GM12874 (cell line): ENCODE measurements around the gene PLEKHG4B.

ENCODE experiments used
- TF ChIP-seq, protein P1 (sequence below): IDR thresholded peaks from 2 replicates; pipeline ENCODE4 v1.5.1; 2011; ENCODE audit warnings: low read depth, mild to moderate bottlenecking, control low read depth, low read length, moderate library complexity; ENCODE audit not compliant: insufficient read depth

The PLEKHG4B gene

DNA sequence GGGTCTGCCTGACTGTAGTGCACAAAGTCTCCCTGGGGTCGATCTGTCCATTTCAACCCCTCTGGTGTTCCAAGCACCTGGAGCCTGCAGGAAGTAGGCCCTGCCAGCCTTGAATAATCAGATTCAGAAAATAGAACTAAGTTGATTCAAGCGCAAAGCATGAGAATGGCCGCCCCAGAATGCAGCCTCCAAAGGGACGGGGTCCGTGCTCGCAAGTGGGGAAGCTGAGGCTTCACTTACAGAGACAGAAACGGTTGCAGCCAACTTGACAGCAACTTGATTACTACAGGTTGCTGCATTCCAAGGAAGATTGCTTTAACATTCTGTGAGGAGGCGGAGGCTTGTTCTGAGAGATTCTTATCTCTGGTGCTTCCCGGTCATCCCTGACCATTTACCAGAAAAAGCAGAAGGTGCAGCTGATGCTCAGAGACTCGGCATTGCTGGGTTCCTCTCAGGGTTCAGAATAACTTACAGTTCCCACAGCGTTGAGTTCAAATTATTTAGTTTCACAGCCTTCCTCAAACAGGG lies 84.4 kb downstream of the PLEKHG4B start:
- TF ChIP-seq, protein P1, sequence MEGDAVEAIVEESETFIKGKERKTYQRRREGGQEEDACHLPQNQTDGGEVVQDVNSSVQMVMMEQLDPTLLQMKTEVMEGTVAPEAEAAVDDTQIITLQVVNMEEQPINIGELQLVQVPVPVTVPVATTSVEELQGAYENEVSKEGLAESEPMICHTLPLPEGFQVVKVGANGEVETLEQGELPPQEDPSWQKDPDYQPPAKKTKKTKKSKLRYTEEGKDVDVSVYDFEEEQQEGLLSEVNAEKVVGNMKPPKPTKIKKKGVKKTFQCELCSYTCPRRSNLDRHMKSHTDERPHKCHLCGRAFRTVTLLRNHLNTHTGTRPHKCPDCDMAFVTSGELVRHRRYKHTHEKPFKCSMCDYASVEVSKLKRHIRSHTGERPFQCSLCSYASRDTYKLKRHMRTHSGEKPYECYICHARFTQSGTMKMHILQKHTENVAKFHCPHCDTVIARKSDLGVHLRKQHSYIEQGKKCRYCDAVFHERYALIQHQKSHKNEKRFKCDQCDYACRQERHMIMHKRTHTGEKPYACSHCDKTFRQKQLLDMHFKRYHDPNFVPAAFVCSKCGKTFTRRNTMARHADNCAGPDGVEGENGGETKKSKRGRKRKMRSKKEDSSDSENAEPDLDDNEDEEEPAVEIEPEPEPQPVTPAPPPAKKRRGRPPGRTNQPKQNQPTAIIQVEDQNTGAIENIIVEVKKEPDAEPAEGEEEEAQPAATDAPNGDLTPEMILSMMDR: no peak

GRCh38 chr5:178110-178509 lies 86.1 kb downstream of the PLEKHG4B start:
- TF ChIP-seq, protein P1: no peak

DNA sequence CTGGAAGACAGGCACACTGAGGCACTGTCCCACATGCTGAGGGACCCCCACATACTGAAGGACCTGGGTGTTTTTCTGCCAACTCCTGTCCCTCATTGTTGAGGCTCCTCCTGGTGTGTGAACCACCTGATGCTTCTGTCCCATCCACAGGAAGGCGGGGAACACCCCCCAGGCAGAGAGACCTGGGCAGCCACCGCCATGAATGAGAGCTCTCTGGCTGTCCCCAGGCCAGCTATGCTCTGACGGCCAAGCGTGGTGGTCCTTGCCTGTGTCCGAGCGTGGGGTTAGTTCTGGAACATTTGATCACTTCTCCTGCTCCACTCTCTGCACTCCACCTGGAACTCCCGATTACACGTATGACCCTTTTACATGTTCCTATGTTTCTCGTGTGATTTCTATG lies 87.4 kb downstream of the PLEKHG4B start:
- TF ChIP-seq, protein P1: no peak

DNA sequence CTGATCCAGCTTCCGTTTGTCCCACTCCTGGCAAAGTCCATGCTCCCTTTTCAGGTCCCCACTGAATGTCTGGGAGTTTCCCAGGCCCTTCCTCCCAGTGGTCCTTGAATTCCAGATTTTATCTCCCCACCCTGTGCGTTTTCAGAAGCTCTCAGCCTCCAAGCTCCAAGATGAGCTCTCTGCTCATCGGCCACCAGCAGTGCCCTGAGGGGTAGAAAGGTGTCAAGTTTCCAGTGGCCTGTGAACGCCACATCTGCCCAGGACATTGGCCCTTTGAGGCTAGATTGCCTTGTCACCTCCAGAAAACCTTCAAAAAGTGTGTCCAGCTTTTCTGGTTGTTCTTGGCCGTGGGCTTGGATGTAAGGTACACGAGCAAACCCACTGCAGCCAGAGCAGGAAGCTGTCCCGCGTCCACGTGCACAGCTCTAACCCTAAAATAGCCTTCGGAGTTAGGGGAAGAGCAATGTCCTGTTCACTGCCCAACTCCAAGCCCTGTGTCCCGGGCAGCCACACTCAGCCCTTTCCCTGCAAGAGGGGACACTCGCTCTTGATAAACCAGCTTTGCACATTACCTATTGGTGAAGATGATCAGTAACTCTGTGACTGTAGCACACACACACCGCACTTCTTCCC lies 88.4 kb downstream of the PLEKHG4B start:
- TF ChIP-seq, protein P1: no peak

- TF ChIP-seq, protein P1: no peak
Observed at GRCh38 chr5:181160-181559, 89.2 kb downstream of the PLEKHG4B start.

- TF ChIP-seq, protein P1: no peak
Observed at GRCh38 chr5:181566-181965, 89.6 kb downstream of the PLEKHG4B start.

DNA sequence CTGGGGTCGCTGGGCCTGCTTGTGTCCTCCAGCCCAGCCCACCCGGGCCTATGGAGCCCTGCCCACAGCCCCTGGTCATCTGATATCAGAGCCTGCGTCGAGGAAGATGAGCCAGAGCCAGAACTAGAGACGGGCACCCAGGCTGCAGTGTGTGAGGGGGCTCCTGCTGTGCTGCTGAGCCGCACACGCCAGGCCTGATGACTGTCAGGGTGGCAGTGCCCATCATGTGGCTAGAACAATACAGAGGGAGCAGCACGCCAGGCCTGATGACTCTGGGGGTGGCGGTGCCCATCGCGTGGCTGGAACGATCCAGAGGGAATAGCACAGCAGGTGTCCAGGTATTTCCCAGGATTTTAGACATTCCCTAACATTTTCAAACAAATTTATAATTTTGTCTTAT lies 90.2 kb downstream of the PLEKHG4B start:
- TF ChIP-seq, protein P1: no peak
